ENCODE results near the gene CARMIL1.

DNA sequence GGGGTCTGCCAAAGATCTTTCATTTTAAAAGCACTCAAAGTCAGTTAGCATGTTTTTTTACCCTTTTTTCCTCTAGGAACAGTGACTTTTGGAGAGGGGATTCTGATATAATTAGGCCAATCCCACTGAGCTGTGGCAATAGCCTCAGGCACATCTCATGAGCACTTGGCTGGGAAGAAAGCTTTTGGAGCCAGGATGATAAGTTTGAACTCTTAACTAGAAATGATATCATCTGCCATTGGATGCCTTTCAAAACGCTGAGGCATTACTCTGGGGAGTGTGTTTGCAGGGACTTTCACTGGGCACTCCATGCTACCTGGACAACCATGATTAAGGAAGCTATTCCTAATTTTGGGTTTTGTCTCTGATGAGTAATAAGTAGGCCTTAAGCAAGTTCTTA is 376.5 kb downstream of the CARMIL1 start:
- TF ChIP-seq, protein P1, sequence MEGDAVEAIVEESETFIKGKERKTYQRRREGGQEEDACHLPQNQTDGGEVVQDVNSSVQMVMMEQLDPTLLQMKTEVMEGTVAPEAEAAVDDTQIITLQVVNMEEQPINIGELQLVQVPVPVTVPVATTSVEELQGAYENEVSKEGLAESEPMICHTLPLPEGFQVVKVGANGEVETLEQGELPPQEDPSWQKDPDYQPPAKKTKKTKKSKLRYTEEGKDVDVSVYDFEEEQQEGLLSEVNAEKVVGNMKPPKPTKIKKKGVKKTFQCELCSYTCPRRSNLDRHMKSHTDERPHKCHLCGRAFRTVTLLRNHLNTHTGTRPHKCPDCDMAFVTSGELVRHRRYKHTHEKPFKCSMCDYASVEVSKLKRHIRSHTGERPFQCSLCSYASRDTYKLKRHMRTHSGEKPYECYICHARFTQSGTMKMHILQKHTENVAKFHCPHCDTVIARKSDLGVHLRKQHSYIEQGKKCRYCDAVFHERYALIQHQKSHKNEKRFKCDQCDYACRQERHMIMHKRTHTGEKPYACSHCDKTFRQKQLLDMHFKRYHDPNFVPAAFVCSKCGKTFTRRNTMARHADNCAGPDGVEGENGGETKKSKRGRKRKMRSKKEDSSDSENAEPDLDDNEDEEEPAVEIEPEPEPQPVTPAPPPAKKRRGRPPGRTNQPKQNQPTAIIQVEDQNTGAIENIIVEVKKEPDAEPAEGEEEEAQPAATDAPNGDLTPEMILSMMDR (IDR thresholded peaks at IDR 0.05; ENCODE audit: insufficient read depth, low read depth, low read length): no peak
- TF ChIP-seq EZH2 (IDR thresholded peaks at IDR 0.05; ENCODE audit: insufficient read depth, low read length): no peak

Measured in astrocyte (in vitro differentiated cells and primary cell).